Ammon's horn (tissue), 1 donor: ENCODE data around the gene CNPY2.
"Not testable (repeated sequence)": the region's sequence is repeated elsewhere in the genome, so short reads cannot be mapped to it uniquely, and the experiment has no call there.

Source experiments
- DNase-seq: peaks from one replicate; pipeline ENCODE4 v3.0.0-alpha.2; 2016; ENCODE audit warnings: low spot score

The CNPY2 gene

GRCh38 chr12:56315622-56316473, at the start of gene CNPY2:
TSS of gene CNPY2 (minus strand) at chr12:56315988. CDS start at chr12:56315217, 771 bp downstream.
- peak; percentile 96 for DNase-seq

GRCh38 chr12:56362130-56363059, 46.6 kb upstream of the CNPY2 start, which contains the start of gene APOF:
TSS of gene APOF (minus strand) at chr12:56362857. CDS start at chr12:56362745, 112 bp downstream.
- DNase-seq = no peak

GRCh38 chr12:56361487-56362129, 45.8 kb upstream of the CNPY2 start:
- DNase-seq = no peak

GRCh38 chr12:56359851-56360767, 44.3 kb upstream of the CNPY2 start, which contains the start of gene STAT2:
TSS of gene STAT2 (minus strand) at chr12:56360107. CDS start at chr12:56356571, 3,536 bp downstream.
- peak; percentile 100 for DNase-seq

GRCh38 chr12:56358836-56359532, 43.2 kb upstream of the CNPY2 start:
- DNase-seq = peak; percentile 89

- DNase-seq = no peak
Measured at GRCh38 chr12:56351325-56351724, 35.5 kb upstream of the CNPY2 start.

- DNase-seq = no peak
Measured at GRCh38 chr12:56350662-56351061, 34.9 kb upstream of the CNPY2 start.

GRCh38 chr12:56348776-56349175, 33.0 kb upstream of the CNPY2 start:
- no peak for DNase-seq

GRCh38 chr12:56347255-56347654, 31.5 kb upstream of the CNPY2 start:
- not testable (repeated sequence) for DNase-seq

- no peak for DNase-seq
Measured at GRCh38 chr12:56346675-56347074, 30.9 kb upstream of the CNPY2 start.

GRCh38 chr12:56342290-56342689, 26.5 kb upstream of the CNPY2 start:
- not testable (repeated sequence) for DNase-seq

- no peak for DNase-seq
Measured at GRCh38 chr12:56341616-56342015, 25.8 kb upstream of the CNPY2 start.

GRCh38 chr12:56339158-56339422, 23.3 kb upstream of the CNPY2 start:
- DNase-seq = no peak

- DNase-seq = no peak
Measured at GRCh38 chr12:56338308-56339157, 22.7 kb upstream of the CNPY2 start, which contains the start of gene IL23A. TSS of gene IL23A (plus strand) at chr12:56338884. CDS start at chr12:56339045, 161 bp downstream.

GRCh38 chr12:56337753-56338251, 22.0 kb upstream of the CNPY2 start:
- DNase-seq = no peak

- peak; percentile 58 for DNase-seq
Measured at GRCh38 chr12:56336361-56337167, 20.8 kb upstream of the CNPY2 start.

- not testable (repeated sequence) for DNase-seq
Measured at GRCh38 chr12:56335527-56335926, 19.7 kb upstream of the CNPY2 start.

GRCh38 chr12:56334490-56334793, 18.7 kb upstream of the CNPY2 start:
- DNase-seq = no peak
